Natural killer cell (primary cell): ENCODE data around the gene KRTAP2-1. TPM values are rescaled to one million over a fixed set of nuclear protein-coding genes. Genes with fewer than 3 reads are reported as not detected.
"Not testable (repeated sequence)": the region's sequence is repeated elsewhere in the genome, so short reads cannot be mapped to it uniquely, and the experiment has no call there.

Experiments used
- ATAC-seq, 3 donors: fragments of 150-1000 bp in 2 of 3; fragments of 200-7000 bp in 1 of 3; cut with Tn5 transposase; 1 replicate in 1 of 3; 2 replicates in 2 of 3; pipeline ENCODE4 v1.10.0; 2021; ENCODE audit warnings: mild to moderate bottlenecking in 2 of 3, moderate library complexity in 2 of 3
- DNase-seq, 2 donors: peaks; one replicate each; pipeline versions ENCODE4 v3.0.0 to v3.0.0-alpha.2; 2013 to 2021; ENCODE audit warnings: mixed read lengths in 1 of 2
- H3K27ac ChIP-seq: one replicate; pipeline ENCODE4 v1.5.1; 2013; ENCODE audit warnings: mild to moderate bottlenecking, low read length
- H3K27me3 ChIP-seq: one replicate; pipeline ENCODE4 v1.6.1; 2013; ENCODE audit warnings: low read length; ENCODE audit not compliant: control insufficient read depth, insufficient read depth
- H3K36me3 ChIP-seq: one replicate; pipeline ENCODE4 v1.6.1; 2013; ENCODE audit warnings: low read length; ENCODE audit not compliant: control insufficient read depth, insufficient read depth
- H3K4me1 ChIP-seq: one replicate; pipeline ENCODE4 v1.6.1; 2013; ENCODE audit warnings: low read length; ENCODE audit not compliant: control insufficient read depth, insufficient read depth
- H3K4me3 ChIP-seq: one replicate; pipeline ENCODE4 v1.5.1; 2013; ENCODE audit warnings: low read length
- H3K9me3 ChIP-seq: one replicate; pipeline ENCODE4 v1.6.1; 2013; ENCODE audit warnings: low read length; ENCODE audit not compliant: control insufficient read depth, insufficient read depth
- H3K27ac Mint-ChIP-seq, 2 donors: one replicate each; pipeline ENCODE4 v1.8.0; 2022; ENCODE audit warnings: mild to moderate bottlenecking in 2 of 2, mixed read lengths in 2 of 2, moderate library complexity in 1 of 2
- H3K27me3 Mint-ChIP-seq, 2 donors: one replicate each; pipeline ENCODE4 v1.8.0; 2022; ENCODE audit warnings: low read depth in 2 of 2, mixed read lengths in 2 of 2
- H3K36me3 Mint-ChIP-seq: one replicate; pipeline ENCODE4 v1.8.0; 2022; ENCODE audit warnings: mixed read lengths
- H3K4me1 Mint-ChIP-seq, 2 donors: one replicate each; pipeline ENCODE4 v1.8.0; 2022; ENCODE audit warnings: mixed read lengths in 2 of 2
- H3K4me3 Mint-ChIP-seq: one replicate; pipeline ENCODE4 v1.8.0; 2022; ENCODE audit warnings: mild to moderate bottlenecking, moderate library complexity, mixed read lengths
- H3K9me3 Mint-ChIP-seq, 2 donors: one replicate each; pipeline ENCODE4 v1.8.0; 2022; ENCODE audit warnings: mixed read lengths in 2 of 2
- CTCF ChIP-seq: fragments of 200-600 bp; IDR thresholded peaks from one replicate; pipeline ENCODE4 v1.8.0; 2022; ENCODE audit warnings: antibody characterized with exemption
- WGBS: methylation state at CpG from one replicate; pipeline ENCODE4 v1.1.7; 2013; ENCODE audit warnings: missing lambda C conversion rate; ENCODE audit not compliant: insufficient coverage; 5-methylcytosine and 5-hydroxymethylcytosine counted together
- intact Hi-C: fragments of 100-400 bp; cut with micrococcal nuclease; formaldehyde crosslinking; loops from one replicate; pipeline ENCODE4 v1.14.2; 2022
- total RNA-seq, 4 donors: library from RNA; stranded (reverse); fragments of 120-200 nt in 1 of 4; gene quantifications; one replicate each; pipeline versions ENCODE4 v1.2.3 to v1.2.4, GENCODE V29; 2013 to 2022

Gene KRTAP2-1
- total RNA-seq, 3 donors from 2014 or later (not counting 1 experiment from before 2014, with no cell fraction given), result not detected

GRCh38 chr17:41069031-41069430 lies 21.9 kb upstream of the KRTAP2-1 start:
- H3K27ac Mint-ChIP-seq, result no peak overlapping the region

GRCh38 chr17:41067281-41067680 lies 20.2 kb upstream of the KRTAP2-1 start:
- no peaks in the 10 kb centered on the region for H3K36me3 Mint-ChIP-seq
- Histone ChIP-seq H3K27me3 (no peaks in the 10 kb centered on the region), H3K27ac (no peak overlapping the region), H3K4me1 (no peaks in the 10 kb centered on the region), H3K9me3 (no peaks in the 10 kb centered on the region), H3K36me3 (no peaks in the 10 kb centered on the region), H3K4me3 (no peak overlapping the region)
- H3K4me3 Mint-ChIP-seq, result no peak overlapping the region
- no peaks in the 10 kb centered on the region for H3K4me1 Mint-ChIP-seq
- H3K27me3 Mint-ChIP-seq, result peaks cover 0 to 3% of the 10 kb centered on the region in 2 donors
- TF ChIP-seq CTCF, result no peak
- intact Hi-C loops, result no loop called here
- ATAC-seq (no peak), DNase-seq (no peak)
- no peak overlapping the region for H3K27ac Mint-ChIP-seq
- no peaks in the 10 kb centered on the region for H3K9me3 Mint-ChIP-seq

More at GRCh38 chr17:41069031-41069430, 21.9 kb upstream of the KRTAP2-1 start:
- ATAC-seq, result no peak
- intact Hi-C loops, result no loop called here
- Mint-ChIP-seq H3K4me1 (no peaks in the 10 kb centered on the region), H3K36me3 (no peaks in the 10 kb centered on the region), H3K9me3 (no peaks in the 10 kb centered on the region), H3K4me3 (no peak overlapping the region), H3K27me3 (peaks cover 0 to 4% of the 10 kb centered on the region in 2 donors)
- TF ChIP-seq CTCF, result no peak
- Histone ChIP-seq H3K27me3 (no peaks in the 10 kb centered on the region), H3K4me1 (no peaks in the 10 kb centered on the region), H3K9me3 (no peaks in the 10 kb centered on the region), H3K27ac (no peak overlapping the region), H3K4me3 (no peak overlapping the region), H3K36me3 (no peaks in the 10 kb centered on the region)
- WGBS, result 41% methylated on average over 3 of the region's 3 CpGs
- DNase-seq, result no peak

GRCh38 chr17:41065829-41066624 lies 18.9 kb upstream of the KRTAP2-1 start, which contains the start of gene KRTAP2-4:
TSS of gene KRTAP2-4 (minus strand) at chr17:41065879. CDS start at chr17:41065845, 34 bp downstream.
- DNase-seq, result no peak
- Histone ChIP-seq H3K27me3 (no peaks in the 10 kb centered on the region), H3K4me1 (no peaks in the 10 kb centered on the region), H3K27ac (no peak within 1 kb of the TSS), H3K9me3 (no peaks in the 10 kb centered on the region), H3K4me3 (no peak within 1 kb of the TSS), H3K36me3 (no peaks in the 10 kb centered on the region)
- WGBS, result 86% methylated on average over 5 of the region's 6 CpGs
- TF ChIP-seq CTCF, result no peak
- Mint-ChIP-seq H3K4me1 (no peaks in the 10 kb centered on the region), H3K9me3 (no peaks in the 10 kb centered on the region), H3K4me3 (no peak within 1 kb of the TSS), H3K27ac (no peak within 1 kb of the TSS), H3K27me3 (peaks cover 0 to 6% of the 10 kb centered on the region in 2 donors), H3K36me3 (no peaks in the 10 kb centered on the region)
- no peak for ATAC-seq
- intact Hi-C loops, result no loop called here

GRCh38 chr17:41065016-41065689 lies 18.0 kb upstream of the KRTAP2-1 start:
- H3K27me3 ChIP-seq, H3K36me3 Mint-ChIP-seq, H3K9me3 Mint-ChIP-seq, H3K4me3 ChIP-seq, intact Hi-C loops, H3K9me3 ChIP-seq, ATAC-seq, DNase-seq, H3K27ac ChIP-seq, H3K4me1 Mint-ChIP-seq, H3K4me3 Mint-ChIP-seq, H3K4me1 ChIP-seq, H3K36me3 ChIP-seq, H3K27ac Mint-ChIP-seq: not testable (repeated sequence)
- peaks cover 5 to 15% of the 10 kb centered on the region in 2 donors for H3K27me3 Mint-ChIP-seq
- WGBS, result 84% methylated on average over 3 of the region's 16 CpGs
